Daoy (cell line): ENCODE measurements around the gene HPSE2. TPM values are rescaled to one million over a fixed set of nuclear protein-coding genes. Genes with fewer than 3 reads are reported as not detected.

Source experiments
- DNase-seq: peaks from one replicate; pipeline ENCODE4 v3.0.0-alpha.2; 2015; ENCODE audit warnings: low read depth
- total RNA-seq: library from RNA; depleted of rRNA; stranded (reverse); fragments of >200 nt; shearing (Covaris generic); gene quantifications from 2 replicates; pipeline ENCODE4 v1.2.3, GENCODE V29; 2014

HPSE2 gene
- total RNA-seq, 1 experiment from 2014 or later: 0.06 TPM

DNA sequence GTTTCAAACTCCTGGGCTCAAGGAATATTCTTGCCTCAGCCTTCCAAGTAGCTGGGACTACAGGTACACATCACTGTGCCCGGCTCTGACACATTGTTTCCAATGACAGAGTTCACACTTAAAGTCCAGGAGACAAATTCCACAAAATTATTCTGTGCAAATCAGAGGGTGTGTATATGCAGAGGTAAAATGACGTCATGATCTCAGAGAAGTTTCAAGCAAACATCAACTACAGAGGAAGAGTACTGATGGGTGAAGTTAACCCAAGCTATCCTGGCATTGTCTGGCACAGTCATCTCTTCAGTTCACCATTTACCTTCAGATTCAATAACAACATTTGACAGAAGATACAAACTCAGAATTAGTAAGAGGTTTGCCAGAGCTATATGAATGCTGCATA, 388.9 kb downstream of the HPSE2 start:
- DNase-seq: no peak

GRCh38 chr10:98833542-98833941, 402.1 kb downstream of the HPSE2 start:
- DNase-seq: no peak

GRCh38 chr10:98832738-98833137, 402.9 kb downstream of the HPSE2 start:
- DNase-seq: no peak

- DNase-seq: no peak
These were observed 403.5 kb downstream of the HPSE2 start for GRCh38 chr10:98832196-98832595.

- no peak for DNase-seq
These were observed 404.3 kb downstream of the HPSE2 start for GRCh38 chr10:98831391-98831790.

GRCh38 chr10:98825741-98826140, 409.9 kb downstream of the HPSE2 start:
- no peak for DNase-seq

DNA sequence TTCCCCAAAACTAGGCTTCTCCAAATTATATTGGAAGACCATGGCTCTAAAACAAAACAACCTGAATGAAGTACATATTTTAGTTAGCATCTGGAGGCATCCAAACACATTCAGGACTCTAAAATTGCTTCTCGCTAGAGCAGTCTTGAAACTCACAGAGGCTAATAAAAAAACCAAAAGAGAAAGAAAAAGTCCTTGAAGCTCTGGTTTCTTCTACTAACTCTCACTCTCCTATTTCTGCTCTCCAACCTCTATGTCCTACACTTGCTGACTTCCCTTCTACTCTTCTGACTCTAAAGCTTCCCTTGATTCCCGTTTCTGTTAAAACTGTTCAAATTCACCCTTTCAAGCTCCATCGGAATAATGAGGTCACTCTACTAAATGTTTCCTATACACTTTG, 418.3 kb downstream of the HPSE2 start:
- DNase-seq: no peak

- DNase-seq: no peak
These were observed 420.4 kb downstream of the HPSE2 start for GRCh38 chr10:98815039-98815885.

DNA sequence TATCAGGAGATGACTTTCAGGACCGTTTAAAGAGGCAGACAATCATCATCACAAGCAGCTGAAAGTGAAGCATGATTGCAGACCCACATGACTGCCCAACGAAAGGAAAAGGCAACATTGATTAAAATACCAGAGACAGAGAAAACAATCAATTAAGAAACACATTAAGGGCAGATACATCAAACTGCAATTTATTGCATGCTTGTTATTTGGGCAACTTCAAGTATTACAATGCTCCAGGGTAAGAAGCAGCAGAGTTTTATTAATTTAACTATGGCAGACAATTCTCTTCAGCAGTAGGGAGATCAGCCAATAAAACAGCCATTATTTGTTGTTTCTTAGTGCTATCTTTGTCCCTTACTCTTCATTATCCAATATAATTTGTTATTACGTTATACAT, 421.2 kb downstream of the HPSE2 start:
- DNase-seq: no peak

- DNase-seq: no peak
These were observed 427.3 kb downstream of the HPSE2 start for GRCh38 chr10:98808282-98808892.

GRCh38 chr10:98800263-98800662, 435.4 kb downstream of the HPSE2 start:
- no peak for DNase-seq

DNA sequence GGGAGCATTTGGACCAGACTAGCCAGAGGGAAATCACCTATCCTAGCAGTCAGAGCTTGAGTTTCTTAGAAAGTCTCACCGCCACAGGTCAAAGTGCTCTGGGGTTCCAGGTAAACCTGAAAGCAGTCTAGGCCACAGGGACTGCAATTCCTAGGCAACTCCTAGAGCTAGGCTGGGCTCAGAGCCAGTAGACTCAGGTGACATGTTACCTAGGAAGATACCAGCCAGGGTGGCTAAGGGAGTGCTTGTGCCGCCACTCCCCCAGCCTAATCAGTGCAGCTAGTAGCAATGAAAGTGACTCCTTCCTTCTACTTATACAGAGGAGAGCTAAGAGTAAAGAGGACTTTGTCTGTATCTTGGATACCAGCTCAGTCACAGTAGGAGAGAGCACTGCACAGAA, 440.2 kb downstream of the HPSE2 start:
- DNase-seq: no peak

DNA sequence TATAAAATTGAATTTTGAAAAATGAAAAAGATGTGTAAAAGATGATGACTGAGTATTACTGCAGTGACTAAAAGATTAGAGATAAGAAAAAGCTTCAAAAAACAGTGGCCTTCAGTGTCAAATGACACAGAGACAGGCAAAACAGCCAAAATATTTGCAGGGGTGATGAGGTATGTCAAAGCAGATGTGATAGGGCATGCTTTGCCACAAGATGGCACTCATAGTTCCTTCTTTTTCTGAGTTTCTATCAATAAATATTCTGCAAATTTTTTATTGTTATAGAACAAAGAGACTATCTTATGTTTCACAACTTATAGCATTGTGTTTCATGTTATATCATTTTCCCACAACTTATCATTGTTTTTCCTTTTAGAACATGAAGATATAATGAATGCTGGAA, 444.8 kb downstream of the HPSE2 start:
- DNase-seq: peak; percentile 14

GRCh38 chr10:98778277-98778759, 457.3 kb downstream of the HPSE2 start:
- no peak for DNase-seq

DNA sequence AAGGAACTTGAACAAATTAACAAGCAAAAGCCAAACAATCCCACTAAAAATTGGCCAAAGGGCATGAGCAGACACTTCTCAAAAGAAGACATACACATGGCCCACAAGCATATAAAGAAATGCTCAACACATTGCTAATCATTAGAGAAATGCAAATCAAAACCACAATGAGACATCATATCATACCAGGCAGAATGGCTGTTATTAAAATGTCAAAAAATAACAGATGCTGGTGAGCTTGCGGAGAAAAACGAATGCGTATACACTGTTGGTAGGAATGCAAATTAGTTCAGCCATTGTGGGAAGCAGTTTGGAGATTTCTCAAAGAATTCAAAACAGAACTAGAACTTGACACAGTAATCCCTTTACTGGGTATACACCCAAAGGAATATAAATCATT, 477.2 kb downstream of the HPSE2 start:
- no peak for DNase-seq

- peak; percentile 13 for DNase-seq
These were observed 487.4 kb downstream of the HPSE2 start for GRCh38 chr10:98748298-98748697.

DNA sequence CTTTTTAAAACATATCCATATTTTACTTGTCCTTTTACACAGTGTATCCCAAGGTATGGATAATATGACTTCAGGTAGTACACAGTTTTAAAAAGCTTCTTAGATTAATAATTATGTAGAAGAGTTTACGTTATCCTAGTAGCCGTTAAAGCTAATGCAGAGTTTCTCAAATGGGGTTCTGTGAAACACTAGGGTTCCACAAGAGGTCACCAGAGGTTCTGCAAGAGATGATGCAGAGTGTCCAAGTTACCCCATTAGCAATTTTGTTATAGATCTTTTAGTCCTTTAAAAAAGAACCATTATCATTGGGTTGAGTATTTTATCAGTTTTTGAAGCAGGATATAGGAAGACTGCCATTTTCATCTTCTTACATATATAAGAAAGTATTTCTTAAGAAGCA, 490.0 kb downstream of the HPSE2 start:
- DNase-seq: no peak

DNA sequence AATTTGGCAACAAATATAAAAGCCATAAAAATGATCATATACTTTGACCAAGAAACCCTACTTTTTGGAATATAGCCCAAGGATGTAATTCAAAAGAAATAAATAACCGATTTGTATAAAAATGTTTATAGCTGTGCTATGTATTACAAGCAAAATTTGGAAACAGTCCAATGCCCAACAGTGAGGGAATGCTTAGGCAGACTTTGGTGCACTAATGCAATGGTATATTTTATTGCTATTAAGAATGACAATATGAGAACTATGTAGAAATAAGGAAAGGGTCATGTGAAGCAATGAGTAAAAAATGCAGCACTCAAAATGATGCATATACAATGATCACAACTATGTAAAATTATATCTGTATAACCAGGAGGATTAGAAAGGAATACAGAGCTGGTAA, 515.1 kb downstream of the HPSE2 start:
- DNase-seq: no peak

- DNase-seq: no peak
These were observed 522.1 kb downstream of the HPSE2 start for GRCh38 chr10:98713586-98713985.

- no peak for DNase-seq
These were observed 539.1 kb downstream of the HPSE2 start for GRCh38 chr10:98696516-98696915.

DNA sequence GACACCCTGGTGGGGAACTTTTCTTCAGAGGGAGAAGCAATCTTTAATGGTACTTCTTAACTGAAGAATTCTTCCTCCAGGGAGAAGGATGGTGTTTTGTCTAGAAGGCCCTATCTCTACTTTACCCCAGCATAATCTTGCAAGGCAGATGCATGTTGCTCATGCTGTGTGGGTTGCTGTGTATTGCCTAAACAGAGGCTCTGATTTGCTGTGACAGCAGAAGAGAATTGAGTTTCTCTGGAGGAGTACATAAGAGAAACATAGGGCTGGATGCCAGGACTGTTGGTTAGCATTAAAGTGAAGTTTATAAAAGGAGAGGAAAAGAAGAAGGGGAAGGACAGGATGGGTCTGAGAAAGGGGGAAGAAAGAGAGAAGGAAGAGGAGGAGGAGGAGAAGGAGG, 540.8 kb downstream of the HPSE2 start:
- DNase-seq: no peak

DNA sequence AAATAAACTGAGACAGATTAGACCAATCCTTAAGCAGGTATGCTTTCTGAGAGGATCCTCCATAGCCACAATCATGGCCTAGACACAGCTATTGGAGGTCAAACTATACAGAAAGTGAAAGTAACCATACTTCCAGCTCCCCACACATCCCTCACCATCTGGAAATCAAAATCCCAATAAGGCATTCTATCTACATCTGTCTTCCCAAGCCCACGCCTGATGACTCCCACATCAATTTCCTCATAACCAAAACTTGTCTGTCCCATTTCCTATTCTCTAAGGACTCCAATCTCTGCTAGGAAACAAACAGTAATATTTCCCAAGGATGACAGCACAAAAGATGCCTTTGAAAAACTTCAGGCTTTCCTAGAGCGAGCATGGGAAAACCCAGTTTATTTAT, 541.6 kb downstream of the HPSE2 start:
- peak; percentile 13 for DNase-seq

DNA sequence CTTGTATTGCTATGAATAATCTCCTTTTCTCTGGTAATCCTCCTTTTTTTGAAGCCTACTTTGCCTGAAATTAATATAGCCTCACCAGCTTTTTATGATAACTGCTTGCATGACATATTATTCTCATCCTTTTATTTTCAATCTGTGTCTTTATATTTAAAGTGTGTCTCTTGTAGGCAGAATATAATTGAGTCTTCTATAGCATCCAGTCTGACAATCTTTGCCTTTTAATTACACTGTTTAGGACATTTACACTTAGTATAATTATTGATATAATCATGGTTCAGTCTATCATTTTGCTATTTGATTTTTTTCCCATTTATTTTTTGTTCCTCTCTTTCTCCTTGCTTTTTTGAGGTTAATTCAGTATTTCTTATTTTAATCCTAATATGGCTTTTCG, 548.0 kb downstream of the HPSE2 start:
- no peak for DNase-seq
